22Rv1 (cell line): ENCODE measurements around the gene HHIP.
"Not testable (repeated sequence)": the region's sequence is repeated elsewhere in the genome, so short reads cannot be mapped to it uniquely, and the experiment has no call there.

ENCODE experiments used
- CTCF ChIP-seq: fragments of 450-650 bp; IDR thresholded peaks from 2 replicates; pipeline ENCODE4 v1.5.1; 2017; ENCODE audit warnings: mild to moderate bottlenecking
- ZFX ChIP-seq: fragments of 450-650 bp; IDR thresholded peaks from 2 replicates; pipeline ENCODE4 v1.6.1; 2017; ENCODE audit warnings: antibody characterized with exemption, borderline replicate concordance

- TF ChIP-seq CTCF, ZFX: not testable (repeated sequence)
Measured at GRCh38 chr4:144791933-144792332, 146.0 kb downstream of the HHIP start.
